ENCODE data around the gene GALNT1.
"Not testable (repeated sequence)": the region's sequence is repeated elsewhere in the genome, so short reads cannot be mapped to it uniquely, and the experiment has no call there.

GALNT1 gene

DNA sequence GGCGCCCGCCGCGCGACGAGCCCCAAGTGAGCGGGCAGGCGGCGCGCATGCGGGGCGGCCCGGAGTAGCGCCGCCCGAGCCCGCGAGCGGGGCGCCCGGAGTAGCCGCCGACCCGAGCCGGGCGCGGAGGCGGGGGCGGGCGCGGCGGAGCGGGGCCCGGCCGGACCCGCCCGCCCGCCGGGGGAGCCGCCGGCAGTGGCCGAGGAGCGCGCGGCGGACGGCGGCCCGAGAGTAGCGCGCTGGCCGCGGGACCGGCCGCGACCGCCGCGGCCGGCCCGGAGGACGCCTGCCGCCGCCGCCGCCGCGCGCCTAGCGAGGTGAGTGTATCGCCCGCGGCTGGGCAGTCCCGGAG, at the start of gene GALNT1:
Gene GALNT1, plus strand, starts transcription at position 195 of the 352 bp plus-strand sequence. CDS start 72,923 bp downstream, outside the sequence.
- peak within 1 kb of the TSS; percentile 94 to 99 (median 97) for H3K9ac ChIP-seq
- H3K27ac ChIP-seq, result peak within 1 kb of the TSS; percentile 94 to 99 (median 97)
- no peaks in the 10 kb centered on the region for H3K27me3 ChIP-seq
- peaks cover 15 to 30% (median 22%) of the 10 kb centered on the region in 10 experiments for H3K4me1 ChIP-seq
- peak within 1 kb of the TSS; percentile 82 to 96 (median 91) for H3K4me2 ChIP-seq
- H4K20me1 ChIP-seq, result peaks cover 9 to 45% (median 29%) of the 10 kb centered on the region in 11 experiments; a peak in 18 of 22 replicates
- peak within 1 kb of the TSS; percentile 69 to 93 (median 86) for H3K4me3 ChIP-seq
- TF ChIP-seq Cebpa-rat (IDR thresholded peaks at IDR 0.05), result no peak
- H3K36me3 ChIP-seq, result peaks cover 0 to 34% (median 24%) of the 10 kb centered on the region in 11 experiments; a peak in 18 of 22 replicates
- peaks cover 21 to 44% (median 38%) of the 10 kb centered on the region in 11 experiments for H3K9me3 ChIP-seq (replicated peaks in 1 of 11)

DNA sequence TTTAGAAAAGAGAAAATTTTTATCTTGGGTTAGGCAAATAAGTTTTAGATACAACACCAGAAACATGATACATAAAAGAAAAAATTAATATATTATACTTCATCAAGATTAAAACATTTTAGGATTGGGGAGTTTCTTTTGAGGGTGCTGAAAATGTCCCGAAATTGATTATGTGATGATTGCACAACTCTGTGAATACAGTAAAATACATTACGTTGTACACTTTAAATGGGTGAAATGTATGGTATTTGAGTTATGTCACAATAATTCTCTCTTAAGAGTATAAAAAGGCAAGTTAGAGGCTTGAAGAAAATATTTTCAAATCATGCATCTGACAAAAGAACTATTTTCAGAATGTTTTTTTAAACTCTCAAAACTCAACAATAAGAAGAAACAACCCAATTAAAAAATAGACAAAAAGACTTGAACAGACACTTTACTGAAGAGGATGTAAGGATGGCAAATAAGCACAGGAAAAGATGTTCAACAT, 47.6 kb upstream of the GALNT1 start:
- no peaks in the 10 kb centered on the region for H3K4me1 ChIP-seq
- TF ChIP-seq Cebpa-rat (IDR thresholded peaks at IDR 0.05), result no peak
- H3K27ac ChIP-seq, result no peak overlapping the region
- no peak overlapping the region for H3K4me2 ChIP-seq
- no peaks in the 10 kb centered on the region for H4K20me1 ChIP-seq
- H3K4me3 ChIP-seq, result no peak overlapping the region
- H3K36me3 ChIP-seq, result no peaks in the 10 kb centered on the region
- H3K27me3 ChIP-seq, result no peaks in the 10 kb centered on the region
- peaks cover 29 to 42% (median 37%) of the 10 kb centered on the region in 11 experiments; a peak in 21 of 22 replicates for H3K9me3 ChIP-seq (replicated peaks in 1 of 11)
- no peak overlapping the region for H3K9ac ChIP-seq

DNA sequence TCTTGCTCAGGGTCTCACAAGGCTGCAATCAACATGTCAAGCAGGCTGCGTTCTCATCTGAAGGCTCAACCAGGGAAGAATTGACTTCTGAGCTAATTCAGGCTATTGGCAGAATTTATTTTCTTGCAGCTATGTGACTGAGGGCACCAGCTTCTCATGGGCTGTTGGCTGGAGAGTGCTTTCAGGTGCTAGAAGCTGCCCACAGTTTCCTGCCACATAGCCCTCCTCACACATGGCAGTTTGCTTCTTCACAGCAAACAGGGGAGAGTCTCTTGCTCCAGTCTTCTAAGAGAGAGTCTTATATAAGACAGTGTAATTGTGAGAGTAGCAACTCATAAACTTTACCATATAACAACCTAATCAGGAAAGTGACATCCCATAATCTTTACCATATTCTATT, 46.2 kb upstream of the GALNT1 start:
- Histone ChIP-seq H4K20me1 (no peaks in the 10 kb centered on the region), H3K4me2 (no peak overlapping the region), H3K9ac (no peak overlapping the region), H3K9me3 (replicated peaks in 1 of 11) (peaks cover 31 to 45% (median 38%) of the 10 kb centered on the region in 11 experiments; a peak in 21 of 22 replicates), H3K27ac (no peak overlapping the region), H3K4me1 (no peaks in the 10 kb centered on the region), H3K4me3 (no peak overlapping the region), H3K36me3 (no peaks in the 10 kb centered on the region), H3K27me3 (no peaks in the 10 kb centered on the region)
- TF ChIP-seq Cebpa-rat (IDR thresholded peaks at IDR 0.05), result no peak

DNA sequence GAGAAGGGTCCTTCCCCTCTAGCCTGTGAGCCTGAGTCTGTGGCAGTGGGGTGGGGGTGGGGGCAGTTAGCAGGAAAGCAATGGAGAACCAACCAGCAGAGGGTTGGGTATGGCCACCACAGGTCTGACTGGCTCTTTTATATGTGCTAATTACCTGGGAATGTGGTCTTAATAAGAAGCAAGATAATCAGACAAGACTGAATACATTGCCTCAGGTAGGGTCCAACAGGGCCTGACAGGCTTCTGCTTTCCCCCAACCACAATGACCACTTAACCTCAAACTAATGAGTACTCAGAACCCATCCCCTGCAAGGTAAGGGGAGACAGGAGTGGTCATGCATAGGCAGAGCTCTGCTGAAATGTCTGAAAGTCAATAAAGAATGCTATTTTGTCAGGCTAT, 39.2 kb upstream of the GALNT1 start:
- Histone ChIP-seq H3K9ac (no peak overlapping the region), H3K36me3 (no peaks in the 10 kb centered on the region), H3K27ac (no peak overlapping the region)

DNA sequence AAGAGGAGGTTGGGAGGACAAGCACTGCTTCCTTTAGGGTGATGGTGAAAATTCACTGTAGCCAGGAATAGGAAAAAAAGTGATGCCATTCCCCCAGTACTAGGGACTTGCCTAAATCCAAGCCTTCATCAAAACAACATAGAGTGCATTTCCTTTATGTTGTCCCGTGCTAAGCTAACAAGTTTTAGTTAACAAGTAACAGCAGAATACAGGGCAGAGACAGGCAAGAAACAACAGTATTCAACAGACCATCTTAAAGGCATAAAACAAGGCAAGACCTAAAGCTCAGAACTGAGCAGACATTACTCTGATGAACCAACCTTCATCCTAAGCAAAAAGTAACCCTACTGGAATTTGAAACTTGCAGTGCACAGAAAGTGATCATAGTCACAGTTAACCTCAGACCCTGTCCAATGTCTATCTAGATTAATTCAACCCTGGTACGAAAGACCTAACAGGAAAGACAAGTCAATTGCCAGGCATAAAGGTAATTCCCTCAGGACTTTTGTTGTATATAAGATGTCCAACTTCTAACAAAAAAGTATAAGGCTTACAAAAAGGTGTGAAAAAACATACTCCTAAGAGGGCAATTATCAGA, 34.4 kb upstream of the GALNT1 start:
- H3K4me3 ChIP-seq, result no peak overlapping the region
- no peak for TF ChIP-seq Cebpa-rat (IDR thresholded peaks at IDR 0.05)
- no peak overlapping the region for H3K27ac ChIP-seq
- H3K27me3 ChIP-seq, result no peaks in the 10 kb centered on the region
- no peak overlapping the region for H3K9ac ChIP-seq
- H4K20me1 ChIP-seq, result no peaks in the 10 kb centered on the region
- peaks cover 0 to 11% (median 0%) of the 10 kb centered on the region in 10 experiments; a peak in 5 of 20 replicates for H3K4me1 ChIP-seq
- H3K36me3 ChIP-seq, result no peaks in the 10 kb centered on the region
- no peak overlapping the region for H3K4me2 ChIP-seq
- H3K9me3 ChIP-seq (replicated peaks in 1 of 11), result peaks cover 0 to 5% (median 0%) of the 10 kb centered on the region in 11 experiments; a peak in 2 of 22 replicates

More for the DNA sequence above, 39.2 kb upstream of the GALNT1 start:
- no peak overlapping the region for H3K4me2 ChIP-seq
- H3K4me3 ChIP-seq, result no peak overlapping the region
- no peak for TF ChIP-seq Cebpa-rat (IDR thresholded peaks at IDR 0.05)
- no peaks in the 10 kb centered on the region for H3K4me1 ChIP-seq
- no peaks in the 10 kb centered on the region for H3K27me3 ChIP-seq
- peaks cover 0 to 8% (median 4%) of the 10 kb centered on the region in 11 experiments; a peak in 6 of 22 replicates for H3K9me3 ChIP-seq (replicated peaks in 1 of 11)
- H4K20me1 ChIP-seq, result no peaks in the 10 kb centered on the region

DNA sequence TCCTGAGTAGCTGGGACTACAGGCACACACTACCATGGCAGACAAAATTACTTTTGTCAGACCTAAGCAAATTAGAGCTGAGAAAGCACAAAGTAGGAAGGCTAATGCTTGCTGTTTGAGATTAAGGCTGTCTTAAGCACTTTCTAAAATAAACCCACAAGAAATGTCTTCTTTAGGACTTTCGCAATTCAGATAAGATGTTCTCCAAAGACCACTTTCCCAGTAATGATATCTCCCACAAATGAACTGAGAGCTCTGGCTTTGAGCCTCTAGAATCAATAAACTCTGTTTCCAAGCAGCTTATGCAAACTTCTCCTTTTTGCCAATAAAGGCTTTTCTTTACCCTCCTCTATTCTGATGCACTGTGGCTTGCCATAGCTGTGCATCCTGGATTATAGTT, 32.0 kb upstream of the GALNT1 start:
- H3K27me3 ChIP-seq, result no peaks in the 10 kb centered on the region
- no peak overlapping the region for H3K4me3 ChIP-seq
- H3K36me3 ChIP-seq, result no peaks in the 10 kb centered on the region
- H3K27ac ChIP-seq, result no peak overlapping the region
- peak overlapping the region in 3 of 11 experiments; percentile 27 to 63 (median 36); a peak in 6 of 22 replicates for H3K4me2 ChIP-seq
- no peaks in the 10 kb centered on the region; a peak in 1 of 22 replicates for H3K9me3 ChIP-seq (replicated peaks in 1 of 11)
- H3K9ac ChIP-seq, result no peak overlapping the region
- no peak for TF ChIP-seq Cebpa-rat (IDR thresholded peaks at IDR 0.05)
- peaks cover 0 to 11% (median 0%) of the 10 kb centered on the region in 10 experiments; a peak in 5 of 20 replicates for H3K4me1 ChIP-seq
- H4K20me1 ChIP-seq, result no peaks in the 10 kb centered on the region

DNA sequence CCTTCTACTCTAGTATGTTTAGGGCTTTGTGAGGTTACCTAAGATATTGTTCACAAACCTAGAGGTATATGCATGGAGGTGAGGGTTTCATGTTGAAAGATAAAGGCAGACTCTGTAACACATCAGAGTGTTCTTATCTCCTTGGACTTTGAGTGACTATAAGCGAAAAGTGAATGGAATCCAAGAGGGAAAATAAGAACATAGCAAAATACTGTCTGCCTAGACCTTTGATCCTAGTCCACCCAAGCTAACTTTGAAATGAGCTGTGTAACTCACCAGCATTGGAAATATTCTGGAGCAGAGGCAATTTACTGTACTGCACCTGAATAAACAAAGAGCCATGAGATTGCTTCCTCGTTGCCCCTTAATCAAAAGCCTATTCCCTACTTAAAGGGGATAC, 28.2 kb upstream of the GALNT1 start:
- no peak overlapping the region for H3K4me2 ChIP-seq
- no peaks in the 10 kb centered on the region for H4K20me1 ChIP-seq
- no peaks in the 10 kb centered on the region for H3K36me3 ChIP-seq
- TF ChIP-seq Cebpa-rat (IDR thresholded peaks at IDR 0.05), result no peak
- peaks cover 0 to 11% (median 0%) of the 10 kb centered on the region in 10 experiments; a peak in 5 of 20 replicates for H3K4me1 ChIP-seq
- H3K9ac ChIP-seq, result no peak overlapping the region
- no peaks in the 10 kb centered on the region for H3K9me3 ChIP-seq (replicated peaks in 1 of 11)
- H3K27ac ChIP-seq, result no peak overlapping the region
- no peak overlapping the region for H3K4me3 ChIP-seq
- H3K27me3 ChIP-seq, result no peaks in the 10 kb centered on the region

DNA sequence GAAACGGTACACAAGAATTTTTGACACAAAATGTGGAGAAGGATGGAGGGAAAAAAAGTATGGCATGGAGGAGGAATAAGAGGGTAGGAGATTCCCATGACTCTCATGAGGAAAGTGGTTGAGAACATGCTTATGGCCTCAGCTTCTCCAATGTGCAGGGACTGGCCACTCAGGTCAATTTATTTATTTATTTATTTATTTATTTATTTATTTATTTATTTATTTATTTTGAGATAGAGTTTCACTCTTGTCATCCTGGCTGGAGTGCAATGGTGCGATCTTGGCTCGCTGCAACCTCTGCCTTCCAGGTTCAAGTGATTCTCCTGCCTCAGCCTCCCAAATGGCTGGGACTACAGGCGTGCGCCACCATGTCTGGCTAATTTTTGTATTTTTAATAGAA, 26.0 kb upstream of the GALNT1 start:
- not testable (repeated sequence) for H3K4me2 ChIP-seq; H3K9ac ChIP-seq; H4K20me1 ChIP-seq; H3K9me3 ChIP-seq (replicated peaks in 1 of 11); H3K27me3 ChIP-seq; H3K4me3 ChIP-seq; H3K4me1 ChIP-seq; H3K27ac ChIP-seq; H3K36me3 ChIP-seq

DNA sequence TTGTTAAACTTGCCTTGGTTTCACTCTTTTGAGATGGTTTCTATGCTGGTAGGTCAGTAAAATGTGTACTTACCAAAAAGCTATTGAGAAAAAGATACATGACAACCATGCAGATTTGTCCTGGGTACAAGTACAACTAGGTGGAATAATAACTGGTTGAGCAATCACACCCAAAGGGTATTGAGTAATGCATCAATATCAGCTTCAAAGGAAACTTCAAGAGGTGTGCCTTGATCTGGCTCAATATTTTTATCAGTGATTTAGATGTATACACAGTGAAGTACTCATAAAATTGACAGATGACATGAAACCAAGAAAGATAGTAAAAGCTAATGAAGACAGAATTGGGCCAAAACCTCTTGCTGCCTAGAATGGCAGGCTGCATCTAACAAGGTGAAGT, 21.7 kb upstream of the GALNT1 start:
- H3K36me3 ChIP-seq, result no peaks in the 10 kb centered on the region
- H3K4me3 ChIP-seq, result no peak overlapping the region
- no peaks in the 10 kb centered on the region for H3K27me3 ChIP-seq
- no peaks in the 10 kb centered on the region for H4K20me1 ChIP-seq
- H3K4me2 ChIP-seq, result no peak overlapping the region
- H3K4me1 ChIP-seq, result peaks cover 0 to 7% (median 0%) of the 10 kb centered on the region in 10 experiments; a peak in 4 of 20 replicates
- no peak for TF ChIP-seq Cebpa-rat (IDR thresholded peaks at IDR 0.05)
- no peak overlapping the region for H3K27ac ChIP-seq
- no peak overlapping the region for H3K9ac ChIP-seq
- no peaks in the 10 kb centered on the region for H3K9me3 ChIP-seq (replicated peaks in 1 of 11)

Measured in BLaER1 treated with 17β-estradiol and CSF1 and Interleukin-3, amounts not matched to agents 10 nM and 100 nM (cell line).